Gastrocnemius medialis (tissue), 4 donors: ENCODE results near the gene HMGB2. TPM values are rescaled to one million over a fixed set of nuclear protein-coding genes. Genes with fewer than 3 reads are reported as not detected.
A peak's percentile ranks its signal among the peaks of the same experiment; 100 is the strongest.

Experiments
- ATAC-seq, 2 donors: fragments of 150-250 bp; one replicate each; pipeline ENCODE4 v1.9.1; 2016
- DNase-seq, 2 donors: peaks; one replicate each; pipeline ENCODE4 v3.0.0-alpha.2; 2019
- H3K27ac ChIP-seq, 4 donors: fragments of 200-600 bp; sonication (generic); 1 replicate in 1 of 4; 2 replicates in 3 of 4; pipeline ENCODE4 v1.5.1; 2016 to 2018; ENCODE audit warnings: mild to moderate bottlenecking in 2 of 4, moderate library complexity in 1 of 4
- H3K27me3 ChIP-seq, 3 donors: fragments of 200-600 bp; sonication (generic) in 2 of 3; 1 replicate in 1 of 3; 2 replicates in 2 of 3; pipeline versions ENCODE4 v1.5.1 to v1.6.0; 2016 to 2019; ENCODE audit warnings: mild to moderate bottlenecking in 1 of 3, moderate library complexity in 1 of 3
- H3K36me3 ChIP-seq, 2 donors: fragments of 200-600 bp; sonication (generic) in 1 of 2; one replicate each; pipeline ENCODE4 v1.5.1; 2017 to 2018
- H3K4me1 ChIP-seq, 2 donors: fragments of 200-600 bp; sonication (generic) in 1 of 2; one replicate each; pipeline ENCODE4 v1.5.1; 2016 to 2017; ENCODE audit warnings: mild to moderate bottlenecking in 2 of 2
- H3K4me3 ChIP-seq, 4 donors: fragments of 200-600 bp; sonication (generic) in 3 of 4; 1 replicate in 1 of 4; 2 replicates in 3 of 4; pipeline ENCODE4 v1.5.1; 2016 to 2019; ENCODE audit warnings: mild to moderate bottlenecking in 2 of 4
- H3K9me3 ChIP-seq, 3 donors: fragments of 200-600 bp; sonication (generic) in 2 of 3; 1 replicate in 1 of 3; 2 replicates in 2 of 3; pipeline ENCODE4 v1.5.1; 2016 to 2019
- POLR2A ChIP-seq, 2 donors: fragments of 450-650 bp; IDR thresholded peaks; one replicate each; pipeline ENCODE4 v1.6.1; 2017; ENCODE audit warnings: antibody characterized with exemption in 2 of 2, mild to moderate bottlenecking in 2 of 2, moderate library complexity in 2 of 2
- in situ Hi-C, 4 donors: fragments of 200-750 bp; cut with MboI; loops; one replicate each; pipeline versions ENCODE4 v1.15.0 to v1.8.0; 2017; ENCODE audit warnings: low sequenced_read_pairs in 4 of 4
- intact Hi-C: fragments of 100-400 bp; cut with DNase I; formaldehyde crosslinking; loops from one replicate; pipeline ENCODE4 v1.15.1; 2023; ENCODE audit warnings: low total_unique reads
- total RNA-seq, 4 donors: library from RNA; depleted of rRNA; stranded (reverse); fragments of >200 nt; gene quantifications; one replicate each; pipeline versions ENCODE4 v1.1.0 to v1.2.3, GENCODE V29; 2016
- TF ChIP-seq, protein P1 (sequence below), 5 experiments: fragments of 450-650 bp in 3 of 5; fragments of 200-600 bp in 2 of 5; sonication (generic) in 2 of 5; IDR thresholded peaks in 4 of 5; conservative IDR thresholded peaks in 1 of 5; 1 replicate in 4 of 5; 2 replicates in 1 of 5; pipeline ENCODE4 v1.5.1; 2016 to 2019; ENCODE audit warnings: antibody characterized with exemption in 5 of 5, mild to moderate bottlenecking in 3 of 5, moderate library complexity in 3 of 5

The HMGB2 gene
- total RNA-seq, 4 donors from 2014 or later = 4.1 to 61.6 (median 21.2) TPM

DNA sequence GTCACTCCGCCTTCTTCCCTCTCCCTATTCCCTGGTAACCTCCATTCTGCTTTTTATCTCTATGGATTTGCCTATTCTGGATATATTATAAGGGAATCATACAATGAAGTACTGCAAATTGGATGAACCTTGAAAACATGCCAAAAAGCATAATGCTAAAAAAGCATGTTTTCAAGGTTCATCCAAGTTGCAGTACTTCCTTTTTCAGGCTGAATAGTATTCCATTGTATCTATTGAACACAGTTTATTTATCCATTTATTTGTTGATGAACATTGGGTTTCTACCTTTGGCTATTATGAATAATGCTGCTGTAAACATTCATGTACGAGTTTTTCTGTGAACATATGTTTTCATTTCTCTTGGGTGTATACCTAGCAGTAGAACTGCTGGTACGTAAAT lies 45.8 kb upstream of the HMGB2 start:
- intact Hi-C loops = no loop called here

DNA sequence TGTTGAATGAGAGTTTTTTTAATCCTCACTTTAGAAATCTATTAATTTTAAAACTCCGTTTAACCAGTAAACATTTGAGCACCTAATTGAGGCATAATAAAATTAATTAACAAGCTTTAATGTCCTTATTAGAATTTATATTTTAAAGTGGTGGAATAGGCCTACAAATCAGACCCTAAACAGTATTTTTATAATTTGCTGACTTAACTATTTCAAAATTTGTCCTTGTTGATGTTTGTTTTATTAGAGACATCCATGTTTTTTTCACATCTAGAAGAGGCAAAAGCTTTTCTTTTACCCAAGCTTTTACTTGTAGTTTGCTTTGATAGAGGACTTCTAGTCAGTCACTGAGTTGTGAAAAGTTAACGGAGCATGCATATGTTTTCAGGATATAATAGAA lies 40.4 kb upstream of the HMGB2 start:
- TF ChIP-seq, protein P1, sequence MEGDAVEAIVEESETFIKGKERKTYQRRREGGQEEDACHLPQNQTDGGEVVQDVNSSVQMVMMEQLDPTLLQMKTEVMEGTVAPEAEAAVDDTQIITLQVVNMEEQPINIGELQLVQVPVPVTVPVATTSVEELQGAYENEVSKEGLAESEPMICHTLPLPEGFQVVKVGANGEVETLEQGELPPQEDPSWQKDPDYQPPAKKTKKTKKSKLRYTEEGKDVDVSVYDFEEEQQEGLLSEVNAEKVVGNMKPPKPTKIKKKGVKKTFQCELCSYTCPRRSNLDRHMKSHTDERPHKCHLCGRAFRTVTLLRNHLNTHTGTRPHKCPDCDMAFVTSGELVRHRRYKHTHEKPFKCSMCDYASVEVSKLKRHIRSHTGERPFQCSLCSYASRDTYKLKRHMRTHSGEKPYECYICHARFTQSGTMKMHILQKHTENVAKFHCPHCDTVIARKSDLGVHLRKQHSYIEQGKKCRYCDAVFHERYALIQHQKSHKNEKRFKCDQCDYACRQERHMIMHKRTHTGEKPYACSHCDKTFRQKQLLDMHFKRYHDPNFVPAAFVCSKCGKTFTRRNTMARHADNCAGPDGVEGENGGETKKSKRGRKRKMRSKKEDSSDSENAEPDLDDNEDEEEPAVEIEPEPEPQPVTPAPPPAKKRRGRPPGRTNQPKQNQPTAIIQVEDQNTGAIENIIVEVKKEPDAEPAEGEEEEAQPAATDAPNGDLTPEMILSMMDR (IDR thresholded peaks at IDR 0.05 in 4 of 5, conservative IDR thresholded peaks at IDR 0.05 in 1 of 5) = no peak
- TF ChIP-seq POLR2A (IDR thresholded peaks at IDR 0.05) = no peak
- ATAC-seq (no peak), DNase-seq (no peak)
- no peak overlapping the region for H3K27ac ChIP-seq
- H3K36me3 ChIP-seq = no peaks in the 10 kb centered on the region
- intact Hi-C loops (loop anchor here (5.0 kb wide), 1 partner anchor 122 kb away; no protein-coding TSS in a partner anchor), in situ Hi-C loops (loop anchor here in 1 of 4 donors (5.0 to 25.0 kb wide), 2 partner anchors 37 to 913 kb away; partner anchors contain the start of genes CEP44 and FBXO8)
- H3K4me1 ChIP-seq = peaks cover 0 to 9% of the 10 kb centered on the region in 2 donors
- no peak overlapping the region for H3K4me3 ChIP-seq
- no peaks in the 10 kb centered on the region for H3K9me3 ChIP-seq
- no peaks in the 10 kb centered on the region for H3K27me3 ChIP-seq

More for the DNA sequence above, 45.8 kb upstream of the HMGB2 start:
- ATAC-seq = no peak
- in situ Hi-C loops = loop anchor here in 1 of 4 donors (5.0 kb wide), 1 partner anchor 43 kb away; no protein-coding TSS in a partner anchor
- Histone ChIP-seq H3K27ac (no peak overlapping the region), H3K9me3 (no peaks in the 10 kb centered on the region), H3K4me3 (no peak overlapping the region), H3K4me1 (no peaks in the 10 kb centered on the region), H3K36me3 (no peaks in the 10 kb centered on the region), H3K27me3 (no peaks in the 10 kb centered on the region)
- no peak for DNase-seq
- TF ChIP-seq, protein P1 (IDR thresholded peaks at IDR 0.05 in 4 of 5, conservative IDR thresholded peaks at IDR 0.05 in 1 of 5) = no peak
- no peak for TF ChIP-seq POLR2A (IDR thresholded peaks at IDR 0.05)

DNA sequence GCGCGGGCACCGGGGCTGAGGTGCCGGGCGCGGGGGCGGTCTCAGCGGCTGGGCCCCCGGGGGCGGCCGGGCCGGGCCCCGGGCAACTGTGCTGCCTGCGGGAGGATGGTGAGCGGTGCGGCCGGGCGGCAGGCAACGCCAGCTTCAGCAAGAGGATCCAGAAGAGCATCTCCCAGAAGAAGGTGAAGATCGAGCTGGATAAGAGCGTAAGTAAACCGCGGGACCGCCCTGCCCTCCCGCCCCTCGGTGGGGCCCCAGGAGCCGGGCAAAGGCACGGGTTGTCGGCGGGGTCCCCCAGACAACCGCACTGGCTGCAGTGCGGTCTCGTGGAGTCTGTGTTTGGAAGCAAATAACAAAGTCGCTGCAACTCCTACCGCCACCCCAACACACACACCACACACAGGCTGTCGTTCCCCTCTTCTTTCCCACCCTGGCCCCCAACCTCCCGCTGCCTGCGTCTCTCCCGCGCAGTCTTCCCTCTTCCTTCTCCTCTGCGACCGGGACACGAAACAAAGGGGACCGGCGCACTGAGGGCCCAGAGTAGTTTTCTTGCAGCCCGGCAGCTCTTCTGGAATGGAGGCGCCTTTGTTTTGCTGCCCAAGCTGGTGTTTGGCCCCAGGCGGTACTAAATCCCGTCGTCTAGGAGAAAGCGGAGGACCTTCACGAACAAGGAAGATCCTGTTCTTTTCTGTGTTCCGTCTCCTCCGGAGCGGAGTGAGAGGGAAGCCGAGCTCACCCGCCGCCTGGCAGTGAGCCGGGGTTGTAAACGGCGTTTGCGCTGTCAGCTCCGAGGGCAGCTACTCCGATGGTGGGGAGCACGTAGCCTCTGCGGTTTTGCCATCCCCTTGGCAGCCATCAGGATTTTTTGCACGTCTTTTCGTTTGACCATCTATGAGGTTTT lies 37.4 kb upstream of the HMGB2 start:
- ATAC-seq (peak; percentile 16 to 23), DNase-seq (peak; percentile 52 to 53)
- Histone ChIP-seq H3K4me1 (peaks cover 0 to 9% of the 10 kb centered on the region in 2 donors), H3K9me3 (no peaks in the 10 kb centered on the region), H3K4me3 (peak overlapping the region; percentile 71 to 86 (median 80)), H3K27me3 (no peaks in the 10 kb centered on the region), H3K36me3 (no peaks in the 10 kb centered on the region), H3K27ac (peak overlapping the region; percentile 93 to 99 (median 97))
- TF ChIP-seq, protein P1 (IDR thresholded peaks at IDR 0.05 in 4 of 5, conservative IDR thresholded peaks at IDR 0.05 in 1 of 5) = no peak
- TF ChIP-seq POLR2A (IDR thresholded peaks at IDR 0.05) = peak; percentile 23 to 26
- intact Hi-C loops (loop anchor here (1.0 to 5.0 kb wide), 2 partner anchors 37 to 119 kb away; partner anchors contain the start of gene HMGB2), in situ Hi-C loops (loop anchor here in 1 of 4 donors (5.0 to 25.0 kb wide), 2 partner anchors 34 to 916 kb away; partner anchors contain the start of genes CEP44 and FBXO8)

DNA sequence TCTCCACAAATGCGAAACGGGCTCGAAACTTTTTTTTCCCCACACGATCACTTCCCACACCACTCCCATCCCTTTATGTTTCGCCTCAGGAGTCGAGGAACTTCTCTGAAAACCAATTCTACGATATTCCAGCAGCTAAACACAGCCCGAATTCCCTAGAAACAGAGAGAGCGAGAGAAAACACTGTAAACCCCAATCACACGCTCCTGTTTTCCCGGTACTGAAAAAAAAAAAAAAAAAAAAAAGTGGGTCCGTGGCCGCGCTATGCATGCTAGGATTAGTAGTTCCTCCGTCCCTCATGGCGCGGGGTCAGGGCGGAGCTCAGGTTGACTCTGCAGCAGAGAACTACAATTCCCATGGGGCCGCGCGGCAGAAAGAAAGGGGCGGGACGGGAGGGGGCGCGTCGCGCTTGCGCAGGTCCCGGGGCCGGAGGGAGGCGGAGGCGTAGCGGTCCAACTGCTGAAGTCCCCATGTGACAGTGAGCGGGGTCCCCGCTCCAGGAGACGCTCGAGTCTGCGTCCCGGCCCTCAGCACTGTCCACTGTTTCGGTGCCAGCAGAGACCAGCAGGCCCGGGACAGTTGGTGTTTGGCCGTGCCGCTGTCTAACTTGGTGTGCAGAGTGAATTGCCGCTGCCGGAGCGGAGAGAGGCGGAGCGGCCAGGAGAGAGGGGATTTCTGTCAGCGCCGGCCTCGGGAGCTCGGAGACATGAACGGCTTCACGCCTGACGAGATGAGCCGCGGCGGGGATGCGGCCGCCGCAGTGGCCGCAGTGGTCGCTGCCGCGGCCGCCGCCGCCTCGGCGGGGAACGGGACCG lies 36.5 kb upstream of the HMGB2 start, which contains the start of gene SAP30:
TSS of gene SAP30 (plus strand) at position 478 of the 815 bp plus-strand sequence. CDS start at position 707, 229 bp downstream.
- ATAC-seq (peak; percentile 81 to 85), DNase-seq (peak; percentile 98 to 99)
- peak within 1 kb of the TSS; percentile 71 to 86 (median 80) for H3K4me3 ChIP-seq
- H3K4me1 ChIP-seq = peaks cover 0 to 9% of the 10 kb centered on the region in 2 donors
- peak; percentile 95 to 99 for TF ChIP-seq POLR2A (IDR thresholded peaks at IDR 0.05)
- TF ChIP-seq, protein P1 (IDR thresholded peaks at IDR 0.05 in 4 of 5, conservative IDR thresholded peaks at IDR 0.05 in 1 of 5) = no peak
- H3K9me3 ChIP-seq = no peaks in the 10 kb centered on the region
- intact Hi-C loops = loop anchor here (1.0 to 5.0 kb wide), 2 partner anchors 36 to 118 kb away; partner anchors contain the start of gene HMGB2
- H3K36me3 ChIP-seq = no peaks in the 10 kb centered on the region
- H3K27ac ChIP-seq = peak within 1 kb of the TSS; percentile 96 to 99 (median 97)
- no peaks in the 10 kb centered on the region for H3K27me3 ChIP-seq
- in situ Hi-C loops = loop anchor here in 1 of 4 donors (5.0 to 25.0 kb wide), 2 partner anchors 33 to 917 kb away; partner anchors contain the start of genes CEP44 and FBXO8
